Dendritic cell treated with granulocyte-macrophage colony-stimulating factor and Interleukin-4, amounts not matched to agents 40 ng/mL and 50 ng/mL, for 4 days (primary cell): ENCODE data around the gene VPS54.

Experiments used
- H3K27ac Mint-ChIP-seq: one replicate; pipeline ENCODE4 v1.8.0; 2022; ENCODE audit warnings: mild to moderate bottlenecking, mixed read lengths
- H3K27me3 Mint-ChIP-seq: one replicate; pipeline ENCODE4 v1.8.0; 2022; ENCODE audit warnings: mild to moderate bottlenecking, mixed read lengths
- H3K36me3 Mint-ChIP-seq: one replicate; pipeline ENCODE4 v1.8.0; 2022; ENCODE audit warnings: low read depth, mixed read lengths
- H3K4me1 Mint-ChIP-seq: one replicate; pipeline ENCODE4 v1.8.0; 2022; ENCODE audit warnings: low read depth, mixed read lengths
- H3K4me3 Mint-ChIP-seq: one replicate; pipeline ENCODE4 v1.8.0; 2022; ENCODE audit warnings: mild to moderate bottlenecking, moderate library complexity, mixed read lengths
- H3K9me3 Mint-ChIP-seq: one replicate; pipeline ENCODE4 v1.8.0; 2022; ENCODE audit warnings: mixed read lengths
- intact Hi-C: fragments of 100-400 bp; cut with micrococcal nuclease; formaldehyde crosslinking; loops from one replicate; pipeline ENCODE4 v1.15.0; 2022

Gene VPS54

DNA sequence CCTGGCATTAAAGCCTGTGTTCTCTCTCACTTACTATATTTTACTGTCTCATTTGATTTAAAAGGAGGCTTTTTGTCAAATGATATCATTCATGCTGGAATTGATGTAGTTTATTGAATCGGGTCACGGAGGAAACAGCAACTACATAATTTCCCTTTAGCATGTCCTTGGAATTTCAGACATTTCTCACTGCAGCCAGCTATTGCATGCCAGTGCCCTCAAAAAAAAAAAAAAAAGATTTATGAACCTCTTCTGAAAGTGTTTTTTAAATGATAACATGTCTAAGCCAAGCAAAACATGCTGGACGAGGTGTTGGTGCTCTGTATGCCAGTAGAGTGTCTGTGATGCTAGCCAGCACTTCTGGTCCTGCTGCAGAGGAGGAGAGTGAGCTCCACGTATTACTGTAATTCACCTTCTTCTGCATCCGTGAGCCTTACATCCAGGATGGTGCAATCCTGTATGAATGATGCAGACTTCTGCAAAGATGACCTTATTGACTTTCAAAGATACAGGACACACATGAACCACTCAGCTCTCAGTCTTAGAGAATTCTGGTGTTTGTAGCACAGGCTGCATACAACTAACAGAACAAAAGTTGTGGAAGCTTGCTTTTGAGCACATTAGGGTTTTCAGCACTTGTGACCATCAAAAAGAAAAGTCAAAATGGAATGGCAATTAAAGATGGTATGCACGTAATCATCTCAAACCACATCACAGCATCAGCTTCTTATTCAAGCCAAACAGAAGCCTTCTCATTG, 146.5 kb downstream of the VPS54 start:
- H3K27ac Mint-ChIP-seq = no peak overlapping the region
- peaks cover 84% of the 10 kb centered on the region for H3K36me3 Mint-ChIP-seq
- H3K27me3 Mint-ChIP-seq = no peaks in the 10 kb centered on the region
- H3K9me3 Mint-ChIP-seq = no peaks in the 10 kb centered on the region
- intact Hi-C loops = no loop called here
- no peak overlapping the region for H3K4me3 Mint-ChIP-seq
- H3K4me1 Mint-ChIP-seq = peaks cover 15% of the 10 kb centered on the region

DNA sequence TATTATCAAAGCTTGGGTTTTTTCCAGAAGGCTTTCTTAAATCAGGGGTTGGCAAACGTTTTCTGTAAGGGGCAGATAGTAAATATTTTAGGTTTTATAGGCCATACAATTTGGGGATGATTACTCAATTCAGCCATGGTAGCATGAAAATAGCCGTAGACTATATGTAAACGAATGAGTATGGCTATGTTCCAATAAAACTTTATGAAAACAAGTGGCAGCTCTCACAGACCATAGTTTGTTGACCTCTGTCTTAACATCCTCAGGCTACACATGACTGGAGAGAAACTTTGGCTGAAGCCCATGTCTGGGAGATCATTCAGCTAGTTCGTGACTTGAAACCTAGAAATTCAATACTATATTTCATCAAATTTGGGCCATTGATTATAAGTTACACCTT, 147.4 kb downstream of the VPS54 start:
- Mint-ChIP-seq H3K27ac (no peak overlapping the region), H3K9me3 (no peaks in the 10 kb centered on the region)
- intact Hi-C loops = no loop called here

DNA sequence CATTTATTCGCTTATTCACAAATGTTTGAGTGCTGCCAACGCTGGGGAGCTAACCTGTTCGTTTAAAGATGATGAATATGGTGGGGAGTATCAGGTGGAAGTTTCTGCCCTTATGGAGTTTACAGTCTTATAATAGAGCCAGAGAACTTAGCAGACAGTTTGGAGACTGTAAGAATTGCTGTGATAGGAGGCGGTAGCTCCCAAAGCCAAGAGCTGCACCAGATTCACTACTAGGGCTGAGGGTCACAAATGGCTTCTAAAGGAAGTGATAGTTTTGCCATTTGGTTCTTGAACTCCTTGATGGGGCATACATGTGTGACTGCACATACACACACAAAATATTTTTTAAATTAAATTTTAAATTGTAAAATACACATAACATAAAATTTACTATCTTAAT, 148.5 kb downstream of the VPS54 start:
- intact Hi-C loops = no loop called here
- Mint-ChIP-seq H3K27ac (no peak overlapping the region), H3K27me3 (no peaks in the 10 kb centered on the region), H3K36me3 (peaks cover 79% of the 10 kb centered on the region), H3K4me3 (no peak overlapping the region), H3K4me1 (peaks cover 15% of the 10 kb centered on the region), H3K9me3 (no peaks in the 10 kb centered on the region)

More for the DNA sequence above, 147.4 kb downstream of the VPS54 start:
- peaks cover 78% of the 10 kb centered on the region for H3K36me3 Mint-ChIP-seq
- no peaks in the 10 kb centered on the region for H3K27me3 Mint-ChIP-seq
- H3K4me1 Mint-ChIP-seq = peaks cover 15% of the 10 kb centered on the region
- no peak overlapping the region for H3K4me3 Mint-ChIP-seq

DNA sequence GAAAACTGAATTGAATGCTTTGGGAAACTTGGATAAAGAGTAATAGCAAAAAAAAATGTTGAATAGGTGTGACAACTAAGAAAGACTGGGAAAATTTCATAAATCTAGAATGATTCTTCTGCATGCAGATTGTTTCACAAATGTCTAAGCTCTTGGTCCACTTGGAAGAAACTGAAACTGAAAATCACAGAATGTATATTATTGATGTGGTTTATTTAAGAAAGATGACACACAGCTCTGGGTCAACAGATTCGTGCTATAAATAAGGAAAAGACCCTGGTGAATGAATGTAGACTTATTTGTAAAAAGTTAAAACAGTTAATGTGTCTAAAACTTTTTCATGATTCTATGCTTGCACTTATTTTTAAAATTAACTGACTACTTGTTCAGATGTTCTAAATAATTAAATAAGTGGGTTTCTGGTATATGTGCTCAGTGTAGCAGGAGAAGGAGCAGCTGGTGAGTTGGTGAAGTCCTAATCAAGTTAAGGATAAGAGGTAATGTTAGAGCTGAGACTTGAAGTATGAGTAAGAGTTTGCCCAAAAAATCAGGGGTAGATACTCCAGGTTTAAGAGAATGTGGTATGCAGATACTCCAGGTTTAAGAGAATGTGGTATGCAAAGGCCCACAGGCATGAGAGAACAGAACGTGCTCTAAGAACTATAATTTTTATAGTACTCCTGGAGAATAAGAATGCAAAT, 153.1 kb downstream of the VPS54 start:
- peaks cover 77% of the 10 kb centered on the region for H3K36me3 Mint-ChIP-seq
- intact Hi-C loops = no loop called here
- H3K4me1 Mint-ChIP-seq = peaks cover 9% of the 10 kb centered on the region
- no peak overlapping the region for H3K4me3 Mint-ChIP-seq
- H3K27ac Mint-ChIP-seq = no peak overlapping the region
- no peaks in the 10 kb centered on the region for H3K27me3 Mint-ChIP-seq
- no peaks in the 10 kb centered on the region for H3K9me3 Mint-ChIP-seq

DNA sequence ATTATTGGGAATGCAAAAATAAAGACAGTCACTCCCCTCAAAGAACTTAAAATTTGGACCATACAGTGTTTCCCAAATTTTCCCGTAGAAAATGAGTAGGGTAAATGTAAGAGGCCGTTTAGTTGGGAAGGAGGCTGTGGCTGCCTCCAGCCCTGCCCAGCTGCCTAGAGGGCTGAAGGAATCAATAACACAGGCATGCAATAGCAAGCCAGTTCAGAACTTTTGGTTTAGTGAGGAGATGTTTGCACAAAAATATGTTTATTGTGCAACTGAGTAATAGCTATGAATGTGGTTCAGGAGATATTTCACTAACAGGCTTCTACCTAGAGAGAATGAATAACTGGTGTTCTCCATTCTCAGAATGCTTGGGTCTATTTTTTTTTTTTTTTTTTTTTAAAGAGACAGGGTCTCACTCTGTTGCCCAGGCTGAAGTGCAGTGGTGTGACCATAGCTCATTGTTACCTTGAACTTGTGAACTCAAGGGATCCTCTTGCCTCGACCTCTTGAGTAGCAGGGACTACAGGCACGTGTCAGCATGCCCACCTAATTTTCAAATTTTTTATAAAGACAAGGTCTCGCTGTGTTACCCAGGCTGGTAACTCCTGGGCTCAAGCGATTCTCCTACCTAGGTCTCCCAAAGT, 153.9 kb downstream of the VPS54 start:
- H3K4me1 Mint-ChIP-seq = peaks cover 12% of the 10 kb centered on the region
- H3K4me3 Mint-ChIP-seq = no peak overlapping the region
- H3K27me3 Mint-ChIP-seq = no peaks in the 10 kb centered on the region
- no peak overlapping the region for H3K27ac Mint-ChIP-seq
- intact Hi-C loops = no loop called here
- peaks cover 77% of the 10 kb centered on the region for H3K36me3 Mint-ChIP-seq
- H3K9me3 Mint-ChIP-seq = no peaks in the 10 kb centered on the region

DNA sequence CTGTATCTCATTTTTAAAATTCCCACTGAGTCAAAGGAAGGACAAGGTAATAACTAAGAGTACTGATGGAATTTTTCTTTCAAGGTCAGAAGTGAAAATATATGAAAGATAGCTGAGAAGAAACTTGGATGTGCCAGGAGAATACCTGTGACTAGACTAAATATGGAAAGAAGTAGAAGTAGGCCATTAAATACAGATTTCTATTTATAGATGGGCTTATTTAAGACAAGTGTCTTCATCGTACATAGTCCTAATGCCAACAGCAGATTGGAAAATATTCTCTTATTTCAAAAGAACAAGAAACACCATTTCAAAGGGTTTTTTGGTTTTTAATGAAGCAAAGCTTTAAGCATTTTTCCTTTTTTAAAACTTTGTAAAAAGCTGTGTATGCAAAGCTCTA, 155.5 kb downstream of the VPS54 start:
- H3K9me3 Mint-ChIP-seq = no peaks in the 10 kb centered on the region
- intact Hi-C loops = loop anchor here (5.0 kb wide), 1 partner anchor 276 kb away; the partner anchor contains the start of genes MDH1 and WDPCP
- no peaks in the 10 kb centered on the region for H3K27me3 Mint-ChIP-seq
- peaks cover 12% of the 10 kb centered on the region for H3K4me1 Mint-ChIP-seq
- no peak overlapping the region for H3K27ac Mint-ChIP-seq
- no peak overlapping the region for H3K4me3 Mint-ChIP-seq
- H3K36me3 Mint-ChIP-seq = peaks cover 87% of the 10 kb centered on the region

DNA sequence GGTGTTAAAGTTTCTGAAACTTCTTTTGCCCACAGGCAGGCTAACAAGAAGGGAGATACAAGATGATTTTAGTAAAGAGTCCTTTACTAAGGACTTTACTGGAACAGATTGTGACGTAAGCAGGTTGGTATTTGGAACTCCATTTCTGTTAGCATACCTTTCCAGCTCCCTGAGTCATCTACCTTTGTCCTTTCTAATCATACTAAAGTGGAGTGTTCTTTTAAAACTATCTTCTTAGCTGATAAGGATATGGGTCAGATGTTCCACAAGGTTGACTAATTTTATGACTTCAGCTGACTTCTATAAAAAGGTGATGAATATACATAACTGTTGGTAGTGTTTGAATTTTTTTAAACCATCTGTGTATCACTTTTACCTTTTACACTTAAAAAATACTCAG, 156.4 kb downstream of the VPS54 start:
- Mint-ChIP-seq H3K4me1 (peaks cover 12% of the 10 kb centered on the region), H3K36me3 (peaks cover 87% of the 10 kb centered on the region), H3K27me3 (no peaks in the 10 kb centered on the region), H3K4me3 (no peak overlapping the region), H3K27ac (no peak overlapping the region), H3K9me3 (no peaks in the 10 kb centered on the region)
- intact Hi-C loops = loop anchor here (5.0 kb wide), 1 partner anchor 276 kb away; the partner anchor contains the start of genes MDH1 and WDPCP

DNA sequence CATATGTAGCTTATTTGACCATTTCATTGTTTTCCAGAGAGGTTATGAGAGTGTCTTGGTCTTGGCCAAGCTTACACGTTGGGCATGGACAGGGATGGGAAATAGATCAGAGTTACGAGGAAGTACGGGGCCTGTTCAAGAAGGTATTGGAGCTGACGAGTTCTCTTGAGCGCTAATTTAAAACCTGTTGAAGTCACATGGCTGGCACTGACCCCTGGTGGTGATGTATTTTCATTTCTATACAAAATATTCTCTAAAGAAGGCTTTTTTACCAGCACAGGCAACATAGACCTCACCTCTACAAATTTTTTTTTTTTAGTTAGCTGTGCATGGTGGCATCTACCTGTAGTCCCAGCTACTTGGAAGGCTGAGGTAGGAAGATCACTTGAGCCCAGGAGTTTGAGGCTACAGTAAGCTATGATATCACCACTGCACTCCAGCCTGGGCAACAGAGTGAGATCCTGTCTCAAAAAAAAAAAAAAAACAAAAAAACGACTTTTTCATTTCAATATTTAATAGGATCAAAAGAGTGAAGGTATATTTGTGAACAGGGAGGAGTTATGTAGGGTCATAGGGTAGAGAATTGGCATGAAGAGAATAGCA, 157.9 kb downstream of the VPS54 start:
- no peaks in the 10 kb centered on the region for H3K9me3 Mint-ChIP-seq
- H3K27ac Mint-ChIP-seq = no peak overlapping the region
- H3K36me3 Mint-ChIP-seq = peaks cover 92% of the 10 kb centered on the region
- intact Hi-C loops = loop anchor here (1.0 to 5.0 kb wide), 2 partner anchors 169 to 274 kb away; partner anchors contain the start of genes MDH1 and WDPCP
- no peaks in the 10 kb centered on the region for H3K27me3 Mint-ChIP-seq
- H3K4me3 Mint-ChIP-seq = no peak overlapping the region
- H3K4me1 Mint-ChIP-seq = peaks cover 16% of the 10 kb centered on the region

DNA sequence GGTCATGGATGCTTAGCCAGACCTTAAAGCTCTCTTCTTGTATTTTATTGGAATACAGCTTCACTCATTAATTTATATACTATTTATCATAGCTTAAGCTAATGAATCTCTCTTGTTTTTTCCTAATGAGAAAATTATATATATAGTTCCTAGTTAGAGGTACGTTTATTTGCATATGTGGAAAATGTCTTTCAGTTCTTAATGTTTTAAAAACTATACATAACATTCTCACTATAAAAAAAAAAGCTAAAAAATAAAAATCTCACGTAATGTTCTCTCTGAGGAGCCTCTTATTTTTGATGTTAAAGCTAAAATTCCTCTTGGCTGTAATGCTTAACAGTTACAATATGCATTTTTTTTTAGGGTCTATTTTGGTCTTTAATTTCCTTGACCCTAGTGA, 160.9 kb downstream of the VPS54 start:
- Mint-ChIP-seq H3K36me3 (peaks cover 70% of the 10 kb centered on the region), H3K27ac (peak overlapping the region; percentile 21)

DNA sequence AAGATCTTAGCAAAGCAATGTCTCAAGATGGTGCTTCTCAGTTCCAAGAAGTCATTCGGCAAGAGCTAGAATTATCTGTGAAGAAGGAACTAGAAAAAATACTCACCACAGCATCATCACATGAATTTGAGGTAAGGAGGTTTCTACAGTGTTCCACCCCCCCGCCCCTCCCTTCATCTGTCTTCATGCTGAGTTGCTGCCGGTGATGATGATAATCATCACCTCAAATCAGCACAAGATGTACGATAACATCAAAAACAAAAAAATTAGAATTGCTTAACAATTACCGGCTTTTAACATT, 163.0 kb downstream of the VPS54 start:
- H3K4me3 Mint-ChIP-seq = peak overlapping the region; percentile 42
- peaks cover 56% of the 10 kb centered on the region for H3K4me1 Mint-ChIP-seq
- peaks cover 58% of the 10 kb centered on the region for H3K36me3 Mint-ChIP-seq
- no peaks in the 10 kb centered on the region for H3K9me3 Mint-ChIP-seq
- intact Hi-C loops = loop anchor here (2.0 kb wide), 1 partner anchor 15 kb away; the partner anchor contains the start of gene UGP2
- peak overlapping the region; percentile 86 for H3K27ac Mint-ChIP-seq
- no peaks in the 10 kb centered on the region for H3K27me3 Mint-ChIP-seq

More for the DNA sequence above, 160.9 kb downstream of the VPS54 start:
- Mint-ChIP-seq H3K4me3 (no peak overlapping the region), H3K4me1 (peaks cover 38% of the 10 kb centered on the region), H3K27me3 (no peaks in the 10 kb centered on the region), H3K9me3 (no peaks in the 10 kb centered on the region)
- intact Hi-C loops = no loop called here

DNA sequence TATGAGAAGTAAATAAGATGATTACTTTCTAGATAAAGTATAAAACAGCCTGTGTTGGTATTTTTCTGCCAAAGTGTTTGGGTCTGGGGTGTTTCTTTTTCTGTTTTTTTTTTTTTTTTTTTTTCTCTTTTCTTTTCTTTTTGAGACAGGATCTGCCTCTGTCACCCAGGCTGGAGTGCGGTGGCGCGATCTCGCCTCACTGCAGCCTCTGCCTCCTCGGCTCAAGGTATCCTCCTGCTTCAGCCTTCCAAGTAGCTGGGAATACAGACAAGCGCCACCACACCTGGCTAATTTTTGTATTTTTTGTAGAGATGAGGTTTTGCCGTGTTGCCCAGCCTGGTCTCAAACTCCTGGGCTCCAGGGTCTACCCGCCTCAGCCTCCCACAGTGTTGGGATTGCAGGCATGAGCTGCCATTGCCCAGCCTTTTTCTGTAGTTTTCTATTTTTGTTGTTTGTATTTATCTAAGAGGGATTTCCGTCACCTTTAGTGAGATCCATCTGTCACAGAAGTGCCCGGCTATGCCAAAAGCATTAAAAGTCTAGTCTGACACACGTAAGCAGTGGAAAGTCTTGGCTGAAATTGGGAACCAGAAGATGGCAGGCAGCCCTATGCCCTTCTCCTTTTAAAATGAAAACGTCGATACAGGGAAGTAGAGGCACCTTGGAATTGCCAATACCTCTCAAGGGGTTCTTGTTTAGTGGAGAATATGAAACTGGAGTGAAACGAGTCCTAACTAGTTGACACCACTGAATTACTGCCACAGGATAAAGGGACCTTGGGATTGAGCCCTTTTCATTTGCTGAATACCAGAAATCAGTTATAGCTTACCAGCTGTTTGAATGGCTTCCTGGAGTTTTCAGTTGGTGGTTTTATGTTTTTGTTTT, 163.6 kb downstream of the VPS54 start:
- intact Hi-C loops = loop anchor here (2.0 kb wide), 1 partner anchor 15 kb away; the partner anchor contains the start of gene UGP2
- Mint-ChIP-seq H3K9me3 (no peaks in the 10 kb centered on the region), H3K36me3 (peaks cover 58% of the 10 kb centered on the region), H3K4me1 (peaks cover 54% of the 10 kb centered on the region), H3K27me3 (no peaks in the 10 kb centered on the region), H3K4me3 (peak overlapping the region; percentile 42), H3K27ac (peak overlapping the region; percentile 86)

DNA sequence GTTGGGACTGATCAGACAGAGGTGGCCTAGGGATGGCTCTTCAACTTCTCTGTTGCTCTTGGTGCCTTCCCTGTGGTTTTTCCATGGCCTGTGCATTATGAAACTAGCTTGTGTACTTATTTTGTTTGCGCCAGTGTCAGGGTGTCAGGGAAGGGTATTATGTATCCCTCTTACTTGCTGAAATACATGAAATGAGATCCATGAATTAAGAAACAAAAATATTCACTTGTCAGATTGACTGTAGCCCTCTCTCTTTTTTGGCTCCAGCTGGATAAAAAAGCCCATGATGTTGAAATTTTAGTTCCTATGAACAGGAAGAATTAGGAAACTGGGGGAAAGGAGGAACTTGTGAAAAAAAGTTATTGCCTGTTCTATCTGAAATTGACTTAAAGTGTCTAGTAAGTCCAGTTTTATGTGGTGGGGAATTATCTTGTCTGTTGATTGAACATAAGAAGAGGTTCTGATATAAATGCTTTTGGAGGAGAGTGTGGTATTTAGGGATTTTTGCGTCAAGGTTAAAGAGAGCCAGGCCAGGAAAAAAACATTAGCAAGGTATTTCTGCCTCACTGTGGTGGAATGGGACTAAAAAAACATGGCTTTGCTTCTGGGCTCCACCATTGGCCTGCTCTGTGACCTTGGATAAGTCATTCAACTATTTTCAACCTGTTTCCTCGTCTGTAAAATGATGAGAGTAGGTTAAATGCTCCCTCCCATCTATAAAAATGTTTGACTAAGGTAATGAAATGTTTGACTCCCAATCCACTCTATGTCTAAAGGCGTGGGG, 165.5 kb downstream of the VPS54 start:
- H3K27ac Mint-ChIP-seq = peak overlapping the region; percentile 83

More for the DNA sequence above, 165.5 kb downstream of the VPS54 start:
- Mint-ChIP-seq H3K27me3 (no peaks in the 10 kb centered on the region), H3K36me3 (peaks cover 40% of the 10 kb centered on the region), H3K4me3 (peak overlapping the region; percentile 54), H3K9me3 (no peaks in the 10 kb centered on the region), H3K4me1 (peaks cover 65% of the 10 kb centered on the region)
- intact Hi-C loops = no loop called here
